ENCODE measurements around the gene GRIP1. TPM values are rescaled to one million over a fixed set of nuclear protein-coding genes. Genes with fewer than 3 reads are reported as not detected.
"Not testable (repeated sequence)": the region's sequence is repeated elsewhere in the genome, so short reads cannot be mapped to it uniquely, and the experiment has no call there.

Gene GRIP1
- total RNA-seq, 1 donor from 2014 or later = 0.47 TPM

- H3K36me3 ChIP-seq = no peaks in the 10 kb centered on the region
- H3K27ac ChIP-seq (replicated peaks) = no peak overlapping the region
- TF ChIP-seq CTCF (IDR thresholded peaks at IDR 0.05; ENCODE audit: borderline replicate concordance) = no peak
- no peaks in the 10 kb centered on the region for H3K27me3 ChIP-seq (ENCODE audit: low read depth)
- peaks cover 10% of the 10 kb centered on the region for H3K9me3 ChIP-seq (replicated peaks)
- H3K4me3 ChIP-seq = no peak overlapping the region
- DNase-seq = no peak
- no peaks in the 10 kb centered on the region for H3K4me1 ChIP-seq
- intact Hi-C loops (cut with micrococcal nuclease) = no loop called here
These were observed 176.0 kb downstream of the GRIP1 start for GRCh38 chr12:66502911-66503310.

- Histone ChIP-seq H3K36me3 (no peaks in the 10 kb centered on the region), H3K27ac (replicated peaks) (no peak overlapping the region), H3K9me3 (replicated peaks) (peaks cover 7% of the 10 kb centered on the region), H3K4me3 (no peak overlapping the region), H3K4me1 (no peaks in the 10 kb centered on the region), H3K27me3 (ENCODE audit: low read depth) (no peaks in the 10 kb centered on the region)
- DNase-seq = no peak
- TF ChIP-seq CTCF (IDR thresholded peaks at IDR 0.05; ENCODE audit: borderline replicate concordance) = no peak
- intact Hi-C loops (cut with micrococcal nuclease) = no loop called here
These were observed 178.0 kb downstream of the GRIP1 start for GRCh38 chr12:66500841-66501240.

GRCh38 chr12:66500091-66500490 lies 178.8 kb downstream of the GRIP1 start:
- Histone ChIP-seq H3K4me3 (no peak overlapping the region), H3K27ac (replicated peaks) (no peak overlapping the region), H3K27me3 (ENCODE audit: low read depth) (no peaks in the 10 kb centered on the region), H3K36me3 (no peaks in the 10 kb centered on the region), H3K9me3 (replicated peaks) (no peaks in the 10 kb centered on the region), H3K4me1 (no peaks in the 10 kb centered on the region)
- DNase-seq = no peak
- intact Hi-C loops (cut with micrococcal nuclease) = no loop called here
- TF ChIP-seq CTCF (IDR thresholded peaks at IDR 0.05; ENCODE audit: borderline replicate concordance) = no peak

- no peaks in the 10 kb centered on the region for H3K27me3 ChIP-seq (ENCODE audit: low read depth)
- no peaks in the 10 kb centered on the region for H3K9me3 ChIP-seq (replicated peaks)
- H3K4me3 ChIP-seq = no peak overlapping the region
- no peaks in the 10 kb centered on the region for H3K36me3 ChIP-seq
- TF ChIP-seq CTCF (IDR thresholded peaks at IDR 0.05; ENCODE audit: borderline replicate concordance) = no peak
- intact Hi-C loops (cut with micrococcal nuclease) = no loop called here
- no peak overlapping the region for H3K27ac ChIP-seq (replicated peaks)
- no peak for DNase-seq
- H3K4me1 ChIP-seq = no peaks in the 10 kb centered on the region
These were observed 179.9 kb downstream of the GRIP1 start for GRCh38 chr12:66499000-66499399.

GRCh38 chr12:66498059-66498458 lies 180.8 kb downstream of the GRIP1 start:
- H3K4me1 ChIP-seq; H3K27me3 ChIP-seq (ENCODE audit: low read depth); H3K27ac ChIP-seq (replicated peaks); intact Hi-C loops (cut with micrococcal nuclease); H3K9me3 ChIP-seq (replicated peaks); DNase-seq; H3K36me3 ChIP-seq; H3K4me3 ChIP-seq: not testable (repeated sequence)

- Histone ChIP-seq H3K27me3 (ENCODE audit: low read depth) (no peaks in the 10 kb centered on the region), H3K36me3 (no peaks in the 10 kb centered on the region), H3K4me3 (no peak overlapping the region), H3K27ac (replicated peaks) (no peak overlapping the region), H3K9me3 (replicated peaks) (no peaks in the 10 kb centered on the region), H3K4me1 (no peaks in the 10 kb centered on the region)
- TF ChIP-seq CTCF (IDR thresholded peaks at IDR 0.05; ENCODE audit: borderline replicate concordance) = no peak
- intact Hi-C loops (cut with micrococcal nuclease) = no loop called here
- DNase-seq = no peak
These were observed 181.6 kb downstream of the GRIP1 start for GRCh38 chr12:66497008-66497897.
